H7 (cell line): Measurements from ENCODE around the gene REL. TPM values are rescaled to one million over a fixed set of nuclear protein-coding genes. Genes with fewer than 3 reads are reported as not detected.

Experiments used
- DNase-seq: peaks from one replicate; pipeline ENCODE4 v3.0.0; 2012
- H3K27me3 ChIP-seq: 2 replicates; pipeline ENCODE4 v1.6.0; 2011; ENCODE audit warnings: mild to moderate bottlenecking, low read length; ENCODE audit not compliant: control insufficient read depth, insufficient read depth
- H3K36me3 ChIP-seq: replicated peaks from 2 replicates; pipeline ENCODE4 v1.5.1; 2011; ENCODE audit warnings: low read length; ENCODE audit not compliant: control insufficient read depth, insufficient read depth
- H3K4me3 ChIP-seq: 2 replicates; pipeline ENCODE4 v1.5.1; 2011; ENCODE audit warnings: low read depth, mild to moderate bottlenecking, control low read depth, low read length, moderate library complexity; ENCODE audit not compliant: insufficient read depth
- total RNA-seq: library from RNA; depleted of rRNA; stranded (reverse); fragments of >200 nt; shearing (Covaris generic); gene quantifications from 2 replicates; pipeline ENCODE4 v1.2.3, GENCODE V29; 2014; rRNA removed

REL gene
- total RNA-seq: 3.5 and 4.5 TPM in 2 replicates

DNA sequence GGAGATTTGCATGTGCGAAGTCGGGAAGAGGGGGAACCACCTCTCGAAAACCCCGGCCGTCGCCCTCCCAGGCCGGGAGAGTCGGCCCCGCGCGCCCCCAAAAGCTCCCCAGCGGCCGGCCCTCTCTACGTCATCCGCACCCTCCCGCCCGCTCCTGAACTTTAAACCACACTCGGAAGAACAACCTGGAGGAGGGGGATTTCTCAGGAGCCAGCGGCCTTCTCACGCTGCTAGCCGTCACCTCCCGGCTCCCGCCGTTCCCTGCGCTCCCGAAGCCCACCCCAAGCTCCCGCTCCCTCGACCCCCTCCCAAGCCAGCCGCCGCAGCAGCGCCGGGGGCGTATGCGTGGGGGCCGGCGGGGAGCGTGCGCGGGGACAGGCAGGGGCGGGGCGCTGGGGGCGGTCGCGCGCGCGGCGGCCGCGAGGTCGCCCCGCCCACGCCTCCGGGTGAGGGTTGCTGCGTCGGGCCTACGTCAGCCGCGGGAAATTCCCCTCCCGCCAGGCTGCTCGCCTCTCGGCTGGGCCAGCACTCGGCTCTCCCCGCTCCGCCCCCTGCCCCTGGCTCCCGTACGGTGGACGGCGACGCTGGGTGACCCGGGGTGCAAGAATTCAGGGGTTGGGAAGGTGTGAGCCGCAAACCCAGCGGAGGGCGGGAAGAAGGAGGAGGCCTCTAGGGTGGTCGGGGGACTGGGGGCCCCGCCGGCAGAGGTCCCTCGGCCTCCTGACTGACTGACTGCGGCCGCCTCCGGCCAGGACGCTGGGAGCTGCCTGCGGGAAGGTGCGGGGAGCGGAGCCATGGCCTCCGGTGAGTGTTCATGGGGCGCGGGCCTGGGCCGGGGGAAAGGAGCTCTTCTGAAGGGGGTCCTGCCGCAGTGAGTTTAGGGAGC lies at the start of gene REL:
REL (plus strand) TSS at position 528 of the 886 bp plus-strand sequence; CDS start at position 795, 267 bp downstream.
- DNase-seq: peak; percentile 96
- H3K27me3 ChIP-seq: peaks cover 2% of the 10 kb centered on the region; the same call in 1 of the 2 replicates

GRCh38 chr2:60831921-60832320 lies 49.5 kb upstream of the REL start:
- no peak for DNase-seq
- Histone ChIP-seq H3K36me3 (no peaks in the 10 kb centered on the region), H3K4me3 (no peak overlapping the region), H3K27me3 (peaks cover 5% of the 10 kb centered on the region)

More for the DNA sequence above, at the start of gene REL:
- Histone ChIP-seq H3K4me3 (peak within 1 kb of the TSS; percentile 88), H3K36me3 (no peaks in the 10 kb centered on the region)

DNA sequence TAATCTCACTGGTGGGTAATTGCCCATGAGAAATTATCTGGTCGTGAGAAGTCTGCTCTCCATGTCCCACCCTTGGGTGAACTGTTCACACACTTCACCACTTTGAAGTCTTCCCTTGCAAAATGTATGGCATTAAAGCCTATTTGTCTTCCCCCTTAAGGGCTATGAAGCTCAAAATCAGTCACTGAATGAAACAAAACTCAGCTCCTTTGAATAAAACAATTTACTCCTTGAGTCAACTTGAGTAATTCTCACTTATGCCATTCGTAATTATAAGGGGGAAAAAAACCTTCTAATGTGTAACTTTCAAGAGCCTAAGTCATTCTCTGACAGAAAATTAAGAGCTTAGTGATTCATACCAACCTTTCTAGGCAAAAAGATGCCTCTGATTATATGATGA lies 48.8 kb upstream of the REL start:
- no peak overlapping the region for H3K4me3 ChIP-seq
- no peaks in the 10 kb centered on the region for H3K36me3 ChIP-seq
- DNase-seq: no peak
- peaks cover 11% of the 10 kb centered on the region for H3K27me3 ChIP-seq

DNA sequence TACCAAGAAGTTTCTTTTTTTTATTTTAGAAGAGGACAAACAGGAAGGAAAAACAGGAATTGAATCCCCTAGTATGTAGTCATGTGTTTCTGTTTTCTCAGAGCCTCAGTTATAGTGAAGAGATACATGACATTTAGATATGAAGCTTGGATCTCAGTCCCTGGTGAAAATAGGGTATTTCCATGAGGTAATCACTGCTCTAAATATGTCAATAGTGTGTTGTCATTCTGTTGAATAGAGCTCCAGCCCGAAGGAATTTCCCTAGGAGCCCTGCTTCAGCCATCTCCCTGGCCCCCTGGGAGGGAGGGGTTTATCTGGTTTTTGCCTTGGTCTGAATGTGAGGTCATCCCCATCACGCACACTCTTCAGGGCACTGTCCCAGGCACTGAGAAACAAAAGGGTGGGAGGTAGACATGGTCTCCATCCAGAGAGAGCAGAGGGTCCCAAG lies 47.1 kb upstream of the REL start:
- H3K4me3 ChIP-seq: no peak overlapping the region
- H3K36me3 ChIP-seq: no peaks in the 10 kb centered on the region
- H3K27me3 ChIP-seq: peaks cover 16% of the 10 kb centered on the region
- DNase-seq: peak; percentile 41

GRCh38 chr2:60836491-60836890 lies 44.9 kb upstream of the REL start:
- no peak for DNase-seq
- Histone ChIP-seq H3K27me3 (peaks cover 18% of the 10 kb centered on the region), H3K36me3 (no peaks in the 10 kb centered on the region), H3K4me3 (no peak overlapping the region)

GRCh38 chr2:60837123-60837522 lies 44.3 kb upstream of the REL start:
- Histone ChIP-seq H3K4me3 (no peak overlapping the region), H3K36me3 (no peaks in the 10 kb centered on the region), H3K27me3 (peaks cover 18% of the 10 kb centered on the region)
- DNase-seq: no peak

GRCh38 chr2:60838481-60838880 lies 42.9 kb upstream of the REL start:
- no peak for DNase-seq
- Histone ChIP-seq H3K27me3 (peaks cover 18% of the 10 kb centered on the region), H3K36me3 (no peaks in the 10 kb centered on the region), H3K4me3 (no peak overlapping the region)

DNA sequence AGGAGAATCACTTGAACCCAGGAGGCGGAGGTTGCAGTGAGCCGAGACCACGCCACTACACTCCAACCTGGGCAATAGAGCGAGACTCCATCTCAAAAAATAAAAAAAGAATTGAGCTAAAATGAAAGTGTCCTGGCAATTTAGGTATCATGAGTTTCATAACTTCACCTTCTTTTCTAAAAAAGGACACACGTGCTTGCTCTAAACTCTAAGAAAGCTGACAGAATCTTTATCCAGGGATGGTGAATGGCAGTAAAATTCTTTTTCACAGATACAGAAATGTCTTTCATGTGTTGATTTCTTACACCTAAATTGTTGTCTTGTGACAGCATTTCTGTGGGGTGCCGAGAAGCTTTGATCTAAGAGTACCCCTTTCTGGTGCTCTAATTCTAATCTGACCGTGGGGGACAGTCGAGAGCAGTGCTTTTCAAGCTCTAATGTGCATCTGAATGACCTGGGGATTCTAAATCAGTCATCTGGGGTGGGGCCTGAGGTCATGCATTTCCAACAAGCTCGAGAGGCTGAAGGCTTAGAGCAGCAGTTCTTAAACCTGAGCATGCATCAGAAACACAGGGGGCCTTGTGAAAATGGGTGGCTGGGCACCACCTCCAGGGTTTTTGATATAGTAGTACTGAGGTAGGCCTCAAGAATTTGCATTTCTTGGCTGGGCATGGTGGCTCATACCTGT lies 42.1 kb upstream of the REL start:
- H3K27me3 ChIP-seq: peaks cover 18% of the 10 kb centered on the region
- H3K4me3 ChIP-seq: no peak overlapping the region
- peak; percentile 66 for DNase-seq
- H3K36me3 ChIP-seq: no peaks in the 10 kb centered on the region

- H3K4me3 ChIP-seq: no peak overlapping the region
- H3K27me3 ChIP-seq: peaks cover 16% of the 10 kb centered on the region
- DNase-seq: no peak
- no peaks in the 10 kb centered on the region for H3K36me3 ChIP-seq
Measured at GRCh38 chr2:60840880-60841279, 40.5 kb upstream of the REL start.

GRCh38 chr2:60843006-60843405 lies 38.4 kb upstream of the REL start:
- DNase-seq: no peak
- Histone ChIP-seq H3K4me3 (no peak overlapping the region), H3K27me3 (peaks cover 5% of the 10 kb centered on the region; the same call in 1 of the 2 replicates), H3K36me3 (no peaks in the 10 kb centered on the region)

DNA sequence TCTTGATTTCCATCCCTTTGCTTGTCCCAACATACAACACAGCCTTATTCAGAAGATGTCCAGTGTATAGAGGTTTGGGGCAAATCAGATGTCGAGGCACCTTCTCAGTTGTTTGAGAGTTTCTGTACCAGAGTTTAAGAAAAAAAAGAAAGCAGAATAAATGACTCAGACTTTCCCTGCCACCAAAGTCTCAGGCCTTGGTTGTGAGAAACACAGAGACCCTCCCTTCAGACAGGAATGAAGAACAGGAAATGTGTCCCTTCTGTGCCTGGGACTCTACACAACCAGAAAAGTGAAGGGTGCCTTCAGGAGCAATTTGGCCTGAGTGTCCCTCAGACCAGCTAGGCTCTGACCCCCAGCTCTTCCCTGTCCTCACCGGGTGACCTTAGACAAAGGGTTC lies 37.3 kb upstream of the REL start:
- Histone ChIP-seq H3K4me3 (no peak overlapping the region), H3K36me3 (no peaks in the 10 kb centered on the region), H3K27me3 (0 out of 2 replicates have a peak, but pooled peaks cover 2% of the 10 kb centered on the region)
- no peak for DNase-seq

DNA sequence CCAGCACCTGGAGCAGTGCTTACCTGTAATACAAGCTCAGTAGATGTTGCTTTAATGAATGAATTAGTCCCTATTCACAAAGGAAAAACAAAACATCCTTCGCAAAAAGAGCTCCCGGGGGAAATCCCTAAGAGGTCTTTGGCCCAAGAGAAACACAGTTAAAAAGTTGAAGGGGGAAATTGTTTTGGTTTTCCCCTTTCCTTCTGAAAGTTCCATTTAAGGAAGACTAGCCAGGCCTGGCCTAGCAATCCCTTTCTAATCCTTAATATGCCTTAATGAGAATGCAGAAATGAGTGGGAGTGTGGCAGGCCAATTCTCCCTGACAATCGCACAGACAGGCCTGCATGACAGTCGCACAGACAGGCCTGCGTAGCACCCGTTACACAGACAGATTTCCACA lies 33.5 kb upstream of the REL start:
- Histone ChIP-seq H3K4me3 (no peak overlapping the region), H3K27me3 (no peaks in the 10 kb centered on the region), H3K36me3 (no peaks in the 10 kb centered on the region)
- DNase-seq: no peak

GRCh38 chr2:60849187-60849586 lies 32.2 kb upstream of the REL start:
- no peak for DNase-seq
- Histone ChIP-seq H3K36me3 (no peaks in the 10 kb centered on the region), H3K27me3 (no peaks in the 10 kb centered on the region), H3K4me3 (no peak overlapping the region)

DNA sequence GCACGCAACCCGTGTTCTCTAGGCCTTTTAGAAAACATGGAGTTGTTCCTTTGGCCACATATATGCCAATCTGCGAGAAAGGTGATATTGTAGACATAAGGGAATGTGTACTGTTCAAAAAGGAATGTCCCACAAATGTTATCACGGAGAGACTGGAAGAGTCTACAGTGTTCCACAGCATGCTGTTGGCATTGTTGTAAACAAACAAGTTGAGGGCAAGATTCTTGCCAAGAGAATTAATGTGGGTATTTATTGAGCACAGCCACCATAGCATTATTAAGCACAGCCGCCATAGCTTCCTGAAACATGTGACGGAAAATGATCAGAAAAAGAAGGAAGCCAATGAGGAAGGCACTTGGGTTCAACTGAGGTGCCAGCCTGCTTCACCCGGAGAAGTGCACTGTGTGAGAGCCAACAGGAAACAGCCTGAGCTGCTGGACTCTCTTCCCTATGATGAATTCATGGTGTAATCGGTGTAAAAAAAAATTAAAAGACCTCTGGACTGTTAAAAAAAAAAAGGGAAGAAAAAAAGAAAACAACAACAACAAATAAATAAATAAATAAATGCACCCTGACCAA lies 29.0 kb upstream of the REL start:
- no peaks in the 10 kb centered on the region for H3K36me3 ChIP-seq
- no peak overlapping the region for H3K4me3 ChIP-seq
- H3K27me3 ChIP-seq: no peaks in the 10 kb centered on the region
- DNase-seq: no peak

DNA sequence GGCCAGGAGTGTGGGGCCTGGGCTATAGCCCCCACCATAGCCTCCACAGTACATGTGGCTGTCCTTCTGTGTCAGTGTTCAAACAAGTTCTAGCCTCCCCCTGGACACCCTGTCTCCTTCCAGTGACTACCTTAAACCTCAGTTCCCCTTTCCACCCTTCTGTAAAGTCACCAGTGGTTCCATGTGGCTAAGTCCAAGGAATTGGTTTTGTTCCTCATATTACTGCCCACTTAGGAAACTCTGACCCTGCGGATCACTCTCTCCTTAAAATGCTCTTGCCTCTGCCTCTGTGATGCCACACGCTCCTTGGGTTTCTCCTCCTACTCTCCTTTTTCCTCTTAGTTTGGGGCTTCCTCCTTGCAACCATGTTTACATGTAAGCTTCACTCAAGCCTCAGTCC lies 27.8 kb upstream of the REL start:
- no peak for DNase-seq
- Histone ChIP-seq H3K27me3 (no peaks in the 10 kb centered on the region), H3K4me3 (no peak overlapping the region), H3K36me3 (no peaks in the 10 kb centered on the region)
